ENCODE data around the gene TNNI3.
"Not testable (repeated sequence)": the region's sequence is repeated elsewhere in the genome, so short reads cannot be mapped to it uniquely, and the experiment has no call there.

Gene TNNI3

GRCh38 chr19:55111238-55111831 lies 46.2 kb downstream of the TNNI3 start:
- no peak for DNase-seq

DNA sequence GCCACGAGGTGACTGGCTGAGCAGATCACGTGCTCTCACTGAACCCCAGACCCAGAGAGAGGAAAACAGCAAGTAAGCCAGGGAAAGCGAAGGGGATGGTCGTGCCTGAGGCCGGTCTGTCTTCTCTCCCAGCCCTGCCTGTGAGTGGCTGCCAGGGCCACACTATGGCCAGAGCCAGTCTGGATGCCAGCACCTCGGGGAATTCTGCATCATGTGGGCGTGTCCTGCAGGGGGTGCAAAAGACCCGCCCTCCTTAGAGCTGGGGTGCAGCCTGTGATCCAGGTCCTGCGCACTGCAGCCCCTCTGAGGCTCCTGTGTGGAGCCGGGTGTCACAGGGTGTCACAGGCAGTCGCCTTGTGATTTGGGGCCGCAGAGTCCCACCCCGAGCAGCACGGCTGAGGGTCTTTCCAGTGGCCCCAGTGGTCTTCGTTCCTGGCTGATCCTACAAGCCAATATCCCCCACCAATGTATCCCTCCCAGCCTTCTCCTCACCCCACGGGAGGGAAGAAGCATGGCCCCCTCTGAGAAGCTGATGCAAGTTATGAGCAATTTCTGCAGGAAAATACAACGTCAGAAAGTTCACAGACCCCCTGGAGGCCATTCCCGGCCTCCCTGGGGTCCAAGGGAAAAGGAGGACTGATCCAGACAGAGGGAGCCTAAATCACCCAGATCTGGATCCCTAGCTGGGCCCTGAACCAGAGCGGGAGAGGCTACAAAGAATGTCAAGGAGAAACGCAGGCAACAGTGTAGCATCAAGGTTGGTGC lies 47.8 kb downstream of the TNNI3 start:
- DNase-seq: no peak

GRCh38 chr19:55107252-55107651 lies 50.3 kb downstream of the TNNI3 start:
- DNase-seq: not testable (repeated sequence)

DNA sequence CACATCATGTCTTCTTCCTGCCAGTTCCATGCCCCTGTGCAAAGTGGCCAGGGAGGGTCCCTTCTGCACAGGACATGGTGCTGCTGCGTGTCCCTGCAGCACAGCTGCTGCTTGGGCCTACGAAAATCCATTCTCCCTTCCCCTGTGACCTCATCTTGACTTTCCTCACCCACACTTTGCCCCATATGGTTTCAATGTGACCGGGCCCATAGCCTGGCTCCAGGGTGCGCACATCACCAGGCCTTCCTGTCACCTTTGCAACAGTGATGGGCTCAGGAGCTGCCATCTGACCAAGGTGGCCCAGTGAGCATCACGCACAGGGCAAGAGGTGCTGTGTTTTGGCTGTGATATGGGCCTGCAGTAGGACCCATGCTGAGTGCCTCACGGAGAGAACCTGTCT lies 50.9 kb downstream of the TNNI3 start:
- DNase-seq: no peak

GRCh38 chr19:55105237-55105636 lies 52.3 kb downstream of the TNNI3 start:
- no peak for DNase-seq

DNA sequence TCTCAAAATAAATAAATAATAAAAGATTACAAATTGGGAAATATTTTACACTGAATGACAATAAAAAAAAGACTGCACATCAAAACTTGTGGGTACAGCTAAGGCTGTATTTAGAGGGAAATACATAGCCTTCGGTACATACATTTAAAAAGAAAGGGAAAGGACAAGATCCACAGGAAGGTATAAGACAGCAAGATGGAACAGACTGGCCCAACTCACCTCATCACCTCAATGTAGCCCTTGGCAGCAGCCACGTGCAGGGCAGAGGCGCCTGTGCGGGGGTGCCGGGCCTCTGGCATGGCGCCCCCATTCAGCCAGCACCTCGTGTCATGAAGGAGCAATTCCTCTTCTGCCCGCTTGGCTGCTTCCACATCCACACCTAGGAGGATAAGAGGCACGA lies 54.3 kb downstream of the TNNI3 start:
- no peak for DNase-seq
